CD1c-positive myeloid dendritic cell (primary cell): ENCODE measurements around the gene RNU2-1.
"Not testable (repeated sequence)": the region's sequence is repeated elsewhere in the genome, so short reads cannot be mapped to it uniquely, and the experiment has no call there.

ENCODE experiments used
- DNase-seq: peaks from one replicate; pipeline ENCODE4 v3.0.0-alpha.2; 2016; ENCODE audit errors: extremely low spot score

RNU2-1 gene

GRCh38 chr17:43216369-43216761 lies 17.4 kb downstream of the RNU2-1 start:
- DNase-seq, result no peak

- no peak for DNase-seq
Measured at GRCh38 chr17:43215341-43215740, 18.4 kb downstream of the RNU2-1 start.

- no peak for DNase-seq
Measured at GRCh38 chr17:43213545-43213944, 20.2 kb downstream of the RNU2-1 start.

- DNase-seq, result peak; percentile 89
Measured at GRCh38 chr17:43212641-43213490, 20.9 kb downstream of the RNU2-1 start.

- peak; percentile 85 for DNase-seq
Measured at GRCh38 chr17:43211480-43212402, 22.0 kb downstream of the RNU2-1 start, which contains the start of gene TMEM106A. Gene TMEM106A (plus strand): TSS chr17:43211875. CDS start chr17:43213042, 1,167 bp downstream.

- DNase-seq, result no peak
Measured at GRCh38 chr17:43211123-43211479, 22.7 kb downstream of the RNU2-1 start.

GRCh38 chr17:43210576-43210975 lies 23.2 kb downstream of the RNU2-1 start:
- no peak for DNase-seq

- DNase-seq, result not testable (repeated sequence)
Measured at GRCh38 chr17:43203013-43203412, 30.8 kb downstream of the RNU2-1 start.

GRCh38 chr17:43200127-43200526 lies 33.6 kb downstream of the RNU2-1 start:
- no peak for DNase-seq

GRCh38 chr17:43199633-43200032 lies 34.1 kb downstream of the RNU2-1 start:
- no peak for DNase-seq

GRCh38 chr17:43193251-43193650 lies 40.5 kb downstream of the RNU2-1 start:
- no peak for DNase-seq

- DNase-seq, result not testable (repeated sequence)
Measured at GRCh38 chr17:43186656-43187055, 47.1 kb downstream of the RNU2-1 start.

GRCh38 chr17:43183921-43184320 lies 49.9 kb downstream of the RNU2-1 start:
- no peak for DNase-seq
